Activated CD4-positive, alpha-beta T cell treated with anti-CD3 and anti-CD28 coated beads for 36 hours (primary cell): Measurements from ENCODE around the gene FAM50B. TPM values are rescaled to one million over a fixed set of nuclear protein-coding genes. Genes with fewer than 3 reads are reported as not detected.
A peak's percentile ranks its signal among the peaks of the same experiment; 100 is the strongest.

Experiments
- ATAC-seq: fragments of 200-7000 bp; cut with Tn5 transposase; one replicate; pipeline ENCODE4 v1.10.0; 2021; ENCODE audit warnings: mild to moderate bottlenecking, moderate library complexity
- CTCF ChIA-PET: fragments of 350-600 bp; sonication (Branson Sonifier 250); formaldehyde crosslinking; loops from one replicate; lab custom pipeline; 2021; ENCODE audit warnings: antibody characterized with exemption; lab: Charles Lee
- POLR2A ChIA-PET: fragments of 350-600 bp; sonication (Branson Sonifier 250); formaldehyde crosslinking; loops from one replicate; lab custom pipeline; 2021; ENCODE audit warnings: antibody characterized with exemption, inconsistent platforms; lab: Charles Lee
- DNase-seq: peaks from one replicate; pipeline ENCODE4 v3.0.0-alpha.2; 2020
- H3K27ac Mint-ChIP-seq: one replicate; pipeline ENCODE4 v1.8.0; 2021; ENCODE audit warnings: mixed read lengths
- H3K27me3 Mint-ChIP-seq: one replicate; pipeline ENCODE4 v1.8.0; 2021; ENCODE audit warnings: mixed read lengths
- H3K36me3 Mint-ChIP-seq: one replicate; pipeline ENCODE4 v1.8.0; 2021; ENCODE audit warnings: low read depth, mixed read lengths
- H3K4me1 Mint-ChIP-seq: one replicate; pipeline ENCODE4 v1.8.0; 2021; ENCODE audit warnings: mixed read lengths
- H3K4me3 Mint-ChIP-seq: one replicate; pipeline ENCODE4 v1.8.0; 2021; ENCODE audit warnings: mild to moderate bottlenecking, moderate library complexity, mixed read lengths
- H3K9me3 Mint-ChIP-seq: one replicate; pipeline ENCODE4 v1.8.0; 2021; ENCODE audit warnings: low read depth, mixed read lengths
- intact Hi-C, 2 experiments: fragments of 100-400 bp; cut with DNase I in 1 of 2; cut with micrococcal nuclease in 1 of 2; formaldehyde crosslinking; loops; one replicate each; pipeline versions ENCODE4 v1.14.2 to v1.15.1; 2022 to 2024; cut with DNase I, micrococcal nuclease
- total RNA-seq, 2 experiments: library from RNA; stranded (reverse); gene quantifications; one replicate each; pipeline ENCODE4 v1.2.3, GENCODE V29; 2021

FAM50B gene
- total RNA-seq, 2 experiments from 2014 or later = 8.8 to 10.2 TPM

- ATAC-seq = peak; percentile 89
- Mint-ChIP-seq H3K27me3 (peaks cover 9% of the 10 kb centered on the region), H3K4me3 (peak overlapping the region; percentile 2), H3K36me3 (no peaks in the 10 kb centered on the region), H3K27ac (peak overlapping the region; percentile 93), H3K9me3 (no peaks in the 10 kb centered on the region), H3K4me1 (peaks cover 35% of the 10 kb centered on the region)
- CTCF ChIA-PET = interaction anchor here (0.7 to 1.7 kb wide), 3 partner anchors 17 to 21 kb away, joined by 3 to 9 read pairs (median 3); no protein-coding TSS in a partner anchor
- DNase-seq = peak; percentile 23
- intact Hi-C loops = loop anchor here (1.0 kb wide), 3 partner anchors 17 to 99 kb away; no protein-coding TSS in a partner anchor
- POLR2A ChIA-PET = interaction anchor here (1.4 to 1.8 kb wide), 2 partner anchors 17 to 20 kb away, joined by 4 to 5 read pairs; no protein-coding TSS in a partner anchor
Measured at GRCh38 chr6:3867641-3868502, 18.7 kb downstream of the FAM50B start.

- CTCF ChIA-PET = interaction anchor here (0.7 to 1.7 kb wide), 3 partner anchors 17 to 21 kb away, joined by 3 to 9 read pairs (median 3); no protein-coding TSS in a partner anchor
Measured at GRCh38 chr6:3868544-3868943, 19.4 kb downstream of the FAM50B start.

GRCh38 chr6:3869284-3869631 lies 20.1 kb downstream of the FAM50B start:
- H3K27me3 Mint-ChIP-seq = peaks cover 12% of the 10 kb centered on the region
- ATAC-seq = no peak
- intact Hi-C loops = no loop called here
- H3K27ac Mint-ChIP-seq = peak overlapping the region; percentile 93
- CTCF ChIA-PET = no interaction called here
- DNase-seq = no peak
- POLR2A ChIA-PET = interaction anchor here (1.4 to 1.8 kb wide), 2 partner anchors 19 to 22 kb away, joined by 4 to 5 read pairs; no protein-coding TSS in a partner anchor
- no peak overlapping the region for H3K4me3 Mint-ChIP-seq
- H3K36me3 Mint-ChIP-seq = no peaks in the 10 kb centered on the region
- no peaks in the 10 kb centered on the region for H3K9me3 Mint-ChIP-seq
- H3K4me1 Mint-ChIP-seq = peaks cover 35% of the 10 kb centered on the region

More at GRCh38 chr6:3868544-3868943, 19.4 kb downstream of the FAM50B start:
- ATAC-seq (no peak), DNase-seq (no peak)
- Mint-ChIP-seq H3K27ac (peak overlapping the region; percentile 93), H3K9me3 (no peaks in the 10 kb centered on the region), H3K27me3 (peaks cover 12% of the 10 kb centered on the region), H3K36me3 (no peaks in the 10 kb centered on the region), H3K4me1 (peaks cover 35% of the 10 kb centered on the region), H3K4me3 (no peak overlapping the region)
- POLR2A ChIA-PET = interaction anchor here (1.4 to 1.8 kb wide), 2 partner anchors 18 to 21 kb away, joined by 4 to 5 read pairs; no protein-coding TSS in a partner anchor
- intact Hi-C loops = no loop called here

- no peaks in the 10 kb centered on the region for H3K9me3 Mint-ChIP-seq
- POLR2A ChIA-PET = interaction anchor here (1.0 kb wide), 1 partner anchor 22 kb away, joined by 5 read pairs; no protein-coding TSS in a partner anchor
- H3K4me3 Mint-ChIP-seq = no peak overlapping the region
- CTCF ChIA-PET = interaction anchor here (0.5 to 0.6 kb wide), 2 partner anchors 19 to 20 kb away, joined by 3 read pairs; no protein-coding TSS in a partner anchor
- peaks cover 9% of the 10 kb centered on the region for H3K27me3 Mint-ChIP-seq
- ATAC-seq (peak; percentile 24), DNase-seq (peak; percentile 30)
- H3K27ac Mint-ChIP-seq = peak overlapping the region; percentile 71
- intact Hi-C loops = no loop called here
- no peaks in the 10 kb centered on the region for H3K36me3 Mint-ChIP-seq
- peaks cover 35% of the 10 kb centered on the region for H3K4me1 Mint-ChIP-seq
Measured at GRCh38 chr6:3869632-3870527, 20.7 kb downstream of the FAM50B start.

- peak overlapping the region; percentile 71 for H3K27ac Mint-ChIP-seq
- DNase-seq (no peak), ATAC-seq (no peak)
- POLR2A ChIA-PET = interaction anchor here (0.6 to 1.0 kb wide), 2 partner anchors 15 to 23 kb away, joined by 4 to 5 read pairs; no protein-coding TSS in a partner anchor
- CTCF ChIA-PET = interaction anchor here (0.5 to 0.6 kb wide), 2 partner anchors 20 to 21 kb away, joined by 3 read pairs; no protein-coding TSS in a partner anchor
- no peaks in the 10 kb centered on the region for H3K9me3 Mint-ChIP-seq
- H3K4me3 Mint-ChIP-seq = no peak overlapping the region
- H3K4me1 Mint-ChIP-seq = peaks cover 35% of the 10 kb centered on the region
- no peaks in the 10 kb centered on the region for H3K36me3 Mint-ChIP-seq
- intact Hi-C loops = no loop called here
- H3K27me3 Mint-ChIP-seq = peaks cover 4% of the 10 kb centered on the region
Measured at GRCh38 chr6:3870528-3870925, 21.4 kb downstream of the FAM50B start.

GRCh38 chr6:3871515-3871914 lies 22.3 kb downstream of the FAM50B start:
- no peak overlapping the region for H3K27ac Mint-ChIP-seq
- intact Hi-C loops = no loop called here
- CTCF ChIA-PET = no interaction called here

GRCh38 chr6:3871939-3872338 lies 22.8 kb downstream of the FAM50B start:
- no peak overlapping the region for H3K27ac Mint-ChIP-seq
- no peaks in the 10 kb centered on the region for H3K36me3 Mint-ChIP-seq
- intact Hi-C loops = no loop called here
- ChIA-PET POLR2A (no interaction called here), CTCF (no interaction called here)
- DNase-seq = no peak
- H3K4me1 Mint-ChIP-seq = peaks cover 33% of the 10 kb centered on the region
- no peak for ATAC-seq
- peaks cover 4% of the 10 kb centered on the region for H3K27me3 Mint-ChIP-seq
- H3K4me3 Mint-ChIP-seq = no peak overlapping the region
- H3K9me3 Mint-ChIP-seq = no peaks in the 10 kb centered on the region

More at GRCh38 chr6:3871515-3871914, 22.3 kb downstream of the FAM50B start:
- ATAC-seq = no peak
- DNase-seq = no peak
- no peaks in the 10 kb centered on the region for H3K36me3 Mint-ChIP-seq
- no peak overlapping the region for H3K4me3 Mint-ChIP-seq
- peaks cover 4% of the 10 kb centered on the region for H3K27me3 Mint-ChIP-seq
- peaks cover 35% of the 10 kb centered on the region for H3K4me1 Mint-ChIP-seq
- H3K9me3 Mint-ChIP-seq = no peaks in the 10 kb centered on the region
- POLR2A ChIA-PET = interaction anchor here (0.6 kb wide), 1 partner anchor 16 kb away, joined by 4 read pairs; no protein-coding TSS in a partner anchor

GRCh38 chr6:3872370-3872854 lies 23.2 kb downstream of the FAM50B start:
- CTCF ChIA-PET = no interaction called here
- peaks cover 31% of the 10 kb centered on the region for H3K4me1 Mint-ChIP-seq
- no peak for DNase-seq
- intact Hi-C loops = no loop called here
- peaks cover 4% of the 10 kb centered on the region for H3K27me3 Mint-ChIP-seq
- H3K4me3 Mint-ChIP-seq = no peak overlapping the region
- no peaks in the 10 kb centered on the region for H3K9me3 Mint-ChIP-seq
- no peak for ATAC-seq
- POLR2A ChIA-PET = no interaction called here
- no peaks in the 10 kb centered on the region for H3K36me3 Mint-ChIP-seq
- H3K27ac Mint-ChIP-seq = no peak overlapping the region

- intact Hi-C loops = no loop called here
- ChIA-PET CTCF (interaction anchor here (1.4 kb wide), 1 partner anchor 105 kb away, joined by 3 read pairs; no protein-coding TSS in a partner anchor), POLR2A (no interaction called here)
Measured at GRCh38 chr6:3873051-3873450, 23.9 kb downstream of the FAM50B start.

GRCh38 chr6:3874069-3874468 lies 24.9 kb downstream of the FAM50B start:
- Mint-ChIP-seq H3K27ac (no peak overlapping the region), H3K4me1 (peaks cover 16% of the 10 kb centered on the region), H3K4me3 (no peak overlapping the region), H3K36me3 (no peaks in the 10 kb centered on the region), H3K9me3 (no peaks in the 10 kb centered on the region), H3K27me3 (peaks cover 4% of the 10 kb centered on the region)
- ChIA-PET CTCF (interaction anchor here (1.3 to 1.4 kb wide), 2 partner anchors 12 to 104 kb away, joined by 3 to 4 read pairs; no protein-coding TSS in a partner anchor), POLR2A (no interaction called here)
- ATAC-seq (no peak), DNase-seq (no peak)
- intact Hi-C loops = no loop called here

More at GRCh38 chr6:3873051-3873450, 23.9 kb downstream of the FAM50B start:
- Mint-ChIP-seq H3K9me3 (no peaks in the 10 kb centered on the region), H3K4me3 (no peak overlapping the region), H3K4me1 (peaks cover 25% of the 10 kb centered on the region), H3K36me3 (no peaks in the 10 kb centered on the region), H3K27ac (no peak overlapping the region), H3K27me3 (peaks cover 4% of the 10 kb centered on the region)
- ATAC-seq = no peak
- DNase-seq = no peak
